Midbrain (tissue), 1 donor: ENCODE measurements around the gene CYLD.

Experiments used
- DNase-seq: peaks from one replicate; lab custom pipeline; 2025; lab: John Stamatoyannopoulos, UW

CYLD gene

GRCh38 chr16:50818380-50818779 lies 76.5 kb downstream of the CYLD start:
- no peak for DNase-seq

- DNase-seq = no peak
Measured at GRCh38 chr16:50819706-50820105, 77.8 kb downstream of the CYLD start.

GRCh38 chr16:50820225-50820624 lies 78.3 kb downstream of the CYLD start:
- no peak for DNase-seq

- DNase-seq = no peak
Measured at GRCh38 chr16:50821586-50821985, 79.7 kb downstream of the CYLD start.

GRCh38 chr16:50822671-50823070 lies 80.8 kb downstream of the CYLD start:
- no peak for DNase-seq

GRCh38 chr16:50826797-50827316 lies 85.0 kb downstream of the CYLD start:
- DNase-seq = no peak

GRCh38 chr16:50828164-50828702 lies 86.3 kb downstream of the CYLD start:
- no peak for DNase-seq

GRCh38 chr16:50830698-50831097 lies 88.8 kb downstream of the CYLD start:
- no peak for DNase-seq

GRCh38 chr16:50831751-50832150 lies 89.9 kb downstream of the CYLD start:
- no peak for DNase-seq

GRCh38 chr16:50833929-50834328 lies 92.0 kb downstream of the CYLD start:
- no peak for DNase-seq

- DNase-seq = no peak
Measured at GRCh38 chr16:50834701-50835100, 92.8 kb downstream of the CYLD start.

GRCh38 chr16:50835358-50836060 lies 93.6 kb downstream of the CYLD start:
- peak; percentile 79 for DNase-seq

- DNase-seq = peak; percentile 90
Measured at GRCh38 chr16:50836121-50836621, 94.3 kb downstream of the CYLD start.

GRCh38 chr16:50837324-50837723 lies 95.4 kb downstream of the CYLD start:
- DNase-seq = no peak

GRCh38 chr16:50838165-50838564 lies 96.3 kb downstream of the CYLD start:
- no peak for DNase-seq

GRCh38 chr16:50838885-50839284 lies 97.0 kb downstream of the CYLD start:
- DNase-seq = no peak

- DNase-seq = no peak
Measured at GRCh38 chr16:50839356-50839755, 97.5 kb downstream of the CYLD start.

- DNase-seq = no peak
Measured at GRCh38 chr16:50839920-50840729, 98.2 kb downstream of the CYLD start.

- no peak for DNase-seq
Measured at GRCh38 chr16:50841081-50841886, 99.4 kb downstream of the CYLD start.

- no peak for DNase-seq
Measured at GRCh38 chr16:50842013-50842505, 100.2 kb downstream of the CYLD start.

GRCh38 chr16:50842589-50842988 lies 100.7 kb downstream of the CYLD start:
- no peak for DNase-seq

GRCh38 chr16:50844840-50845239 lies 103.0 kb downstream of the CYLD start:
- DNase-seq = no peak
